Neuron (in vitro differentiated cells): ENCODE data around the gene TENT5C.

ENCODE experiments used
- H2AFZ ChIP-seq: one replicate; pipeline ENCODE4 v1.6.1; 2013; ENCODE audit warnings: low read depth, mild to moderate bottlenecking, inconsistent platforms, low read length, moderate library complexity
- H3K27me3 ChIP-seq: one replicate; pipeline ENCODE4 v1.6.1; 2013; ENCODE audit warnings: low read length; ENCODE audit not compliant: insufficient read depth
- H3K36me3 ChIP-seq: one replicate; pipeline ENCODE4 v1.6.1; 2013; ENCODE audit warnings: low read length; ENCODE audit not compliant: insufficient read depth
- H3K4me1 ChIP-seq: one replicate; pipeline ENCODE4 v1.6.1; 2013; ENCODE audit warnings: low read length; ENCODE audit not compliant: insufficient read depth
- H3K4me3 ChIP-seq: 2 replicates; pipeline ENCODE4 v1.5.1; 2013; ENCODE audit warnings: mild to moderate bottlenecking, low read length, moderate library complexity
- H3K9me3 ChIP-seq: one replicate; pipeline ENCODE4 v1.6.1; 2013; ENCODE audit warnings: low read length

Gene TENT5C

DNA sequence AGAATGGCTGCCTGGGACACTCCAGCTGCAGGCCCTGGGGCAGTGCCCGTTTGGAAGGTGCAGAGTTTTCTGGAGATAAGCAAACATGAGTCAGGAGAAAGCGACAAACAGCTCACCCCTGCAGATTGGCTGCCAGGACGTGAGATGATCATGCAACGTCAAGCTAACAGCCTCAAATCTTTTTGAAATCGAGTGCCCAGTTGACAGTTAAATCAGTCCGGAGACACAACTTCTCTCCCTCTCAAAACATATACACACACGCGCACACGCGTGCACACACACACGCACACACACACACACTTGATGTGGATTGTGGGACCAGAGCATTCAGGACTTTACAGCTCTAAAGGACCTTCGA, 49.4 kb downstream of the TENT5C start:
- Histone ChIP-seq H3K4me1 (no peaks in the 10 kb centered on the region), H3K4me3 (no peak overlapping the region), H3K36me3 (no peaks in the 10 kb centered on the region), H3K9me3 (no peaks in the 10 kb centered on the region), H3K27me3 (peaks cover 2% of the 10 kb centered on the region), H2AFZ (no peak overlapping the region)

DNA sequence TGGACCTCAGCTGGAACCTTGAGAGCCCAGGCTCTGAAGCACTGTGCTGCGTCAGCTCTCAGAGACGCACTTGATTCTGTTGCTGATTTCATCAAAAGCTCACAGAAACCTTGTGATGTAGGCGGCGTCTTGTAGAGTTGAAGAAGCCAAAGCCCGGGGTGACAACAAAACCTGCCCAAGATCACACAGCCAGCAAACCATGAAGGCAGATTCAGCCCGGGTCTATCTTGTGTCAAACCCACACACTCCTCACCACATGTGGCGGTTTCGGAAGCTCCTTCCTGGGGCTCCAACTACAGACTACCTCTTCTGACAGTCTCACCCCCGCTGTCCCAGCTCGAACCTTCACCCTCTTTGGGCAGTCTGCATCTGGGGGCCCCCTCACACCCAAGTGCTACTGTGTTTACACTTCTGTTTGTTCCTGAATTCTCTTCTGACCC, 50.4 kb downstream of the TENT5C start:
- Histone ChIP-seq H3K9me3 (no peaks in the 10 kb centered on the region), H3K4me1 (no peaks in the 10 kb centered on the region), H3K27me3 (peaks cover 2% of the 10 kb centered on the region), H3K4me3 (no peak overlapping the region), H2AFZ (no peak overlapping the region), H3K36me3 (no peaks in the 10 kb centered on the region)

DNA sequence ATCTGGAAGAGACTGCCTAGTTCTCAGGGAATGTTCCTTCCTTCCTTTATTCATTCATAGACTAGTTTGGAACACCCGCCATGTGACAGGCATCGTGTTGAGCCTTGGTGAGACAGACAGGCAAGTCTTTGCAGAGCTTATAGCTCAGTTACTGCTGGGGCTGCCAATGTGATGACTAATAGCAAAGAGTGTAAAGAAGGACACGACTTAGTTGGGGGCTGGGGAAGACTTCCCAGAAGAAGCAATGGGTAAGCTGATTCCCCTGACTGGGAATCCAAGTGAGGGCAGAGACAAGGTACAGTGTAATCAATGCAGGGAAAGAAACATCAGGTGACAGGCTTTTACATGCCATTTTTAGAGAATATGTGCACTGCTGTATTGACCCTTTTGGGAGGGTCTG, 51.2 kb downstream of the TENT5C start:
- H3K4me1 ChIP-seq, result no peaks in the 10 kb centered on the region
- H2AFZ ChIP-seq, result no peak overlapping the region
- no peak overlapping the region for H3K4me3 ChIP-seq
- peaks cover 2% of the 10 kb centered on the region for H3K27me3 ChIP-seq
- H3K9me3 ChIP-seq, result no peaks in the 10 kb centered on the region
- no peaks in the 10 kb centered on the region for H3K36me3 ChIP-seq

DNA sequence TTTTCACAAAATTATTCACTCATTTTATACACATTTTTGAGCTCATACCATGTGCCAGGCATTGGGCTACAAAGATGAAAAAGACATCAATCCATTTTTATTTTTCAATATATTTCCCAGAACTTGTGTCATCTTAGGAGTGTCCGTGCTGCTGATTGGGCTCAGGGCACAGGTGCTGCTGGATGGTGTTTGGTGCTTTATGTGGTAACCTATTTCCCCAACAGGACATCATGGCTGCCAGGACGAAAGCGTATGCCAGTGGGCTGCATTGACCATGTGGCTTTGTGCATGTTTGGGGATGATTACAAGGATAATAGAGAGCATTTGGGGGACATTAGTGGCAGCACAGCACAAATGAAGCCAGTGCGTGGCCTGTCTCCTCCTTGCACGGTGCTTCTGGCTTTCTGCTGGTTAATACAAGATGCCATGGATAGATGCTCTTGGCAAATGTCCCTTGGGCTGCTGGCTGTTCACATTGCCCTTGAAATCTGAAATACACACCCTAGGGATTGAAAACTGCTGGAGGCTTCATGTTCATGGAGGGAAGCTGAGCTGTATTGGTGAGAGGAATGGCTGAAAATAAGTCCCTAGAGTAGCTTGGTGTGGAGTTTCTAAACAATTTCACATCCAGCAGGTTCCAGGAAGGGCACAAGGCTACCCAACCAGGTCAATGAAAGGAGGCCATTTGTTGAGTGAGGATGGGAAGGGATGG, 52.3 kb downstream of the TENT5C start:
- H3K27me3 ChIP-seq, result peaks cover 2% of the 10 kb centered on the region
- H3K9me3 ChIP-seq, result no peaks in the 10 kb centered on the region
- no peaks in the 10 kb centered on the region for H3K4me1 ChIP-seq
- H2AFZ ChIP-seq, result no peak overlapping the region
- no peaks in the 10 kb centered on the region for H3K36me3 ChIP-seq
- H3K4me3 ChIP-seq, result no peak overlapping the region

DNA sequence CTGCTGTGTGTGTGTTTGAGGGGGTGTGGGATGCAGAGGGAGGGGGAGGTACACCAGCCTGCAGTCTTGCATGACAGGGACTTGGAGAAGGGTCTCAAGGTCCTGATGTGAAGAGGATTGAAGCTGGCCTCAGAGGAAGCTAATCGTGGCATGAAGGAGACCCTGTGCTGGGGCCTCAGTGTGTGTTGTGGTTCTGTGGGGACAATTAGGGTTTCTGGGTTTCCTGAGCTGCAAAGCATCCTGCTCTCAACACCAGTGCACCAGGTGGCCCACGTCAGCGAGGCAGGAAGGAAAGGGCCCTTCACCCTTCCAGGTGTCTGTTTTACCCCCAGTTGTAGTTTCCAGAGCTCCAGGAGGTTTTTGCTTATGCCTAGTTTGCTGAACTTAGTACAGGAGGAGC, 52.8 kb downstream of the TENT5C start:
- H3K4me1 ChIP-seq, result no peaks in the 10 kb centered on the region
- no peaks in the 10 kb centered on the region for H3K27me3 ChIP-seq
- H3K9me3 ChIP-seq, result no peaks in the 10 kb centered on the region
- H3K36me3 ChIP-seq, result no peaks in the 10 kb centered on the region
- no peak overlapping the region for H2AFZ ChIP-seq
- H3K4me3 ChIP-seq, result no peak overlapping the region

DNA sequence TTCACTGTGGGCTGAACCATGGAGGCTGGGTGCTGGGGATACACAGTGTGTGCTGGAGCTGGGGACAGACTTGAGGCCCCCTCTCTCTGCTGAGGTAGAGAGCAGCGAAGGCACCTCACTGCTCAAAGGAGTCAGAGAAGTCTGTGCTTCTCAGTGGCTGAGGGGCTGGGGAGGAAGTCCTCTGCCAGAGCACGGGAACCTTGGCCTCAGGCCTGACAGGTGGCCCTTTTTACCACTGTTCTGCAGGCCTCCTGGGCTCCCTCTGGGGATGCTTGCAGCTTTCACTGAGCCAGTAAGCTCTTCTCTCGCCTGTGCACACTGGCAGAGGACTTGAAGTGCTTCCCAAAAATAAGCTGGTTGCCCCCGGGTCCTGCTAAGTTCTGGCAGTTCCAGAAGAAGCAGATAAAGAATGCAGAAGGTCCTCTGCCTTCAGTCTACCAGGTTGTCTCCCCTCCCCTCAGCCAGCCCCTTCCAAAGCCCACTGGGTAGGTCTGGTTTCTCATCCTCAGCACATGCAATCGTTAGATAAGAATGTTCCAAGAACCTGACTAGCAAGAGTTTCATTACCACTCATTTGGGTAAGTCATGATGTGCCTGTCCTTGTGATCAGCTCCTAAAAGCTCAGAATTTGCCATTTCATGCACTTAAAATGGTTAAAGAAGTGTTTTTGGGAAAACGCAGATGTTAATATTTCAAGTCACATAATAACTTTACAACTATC, 53.9 kb downstream of the TENT5C start:
- no peaks in the 10 kb centered on the region for H3K9me3 ChIP-seq
- H3K4me1 ChIP-seq, result no peaks in the 10 kb centered on the region
- H3K27me3 ChIP-seq, result no peaks in the 10 kb centered on the region
- no peaks in the 10 kb centered on the region for H3K36me3 ChIP-seq
- no peak overlapping the region for H3K4me3 ChIP-seq
- H2AFZ ChIP-seq, result no peak overlapping the region

DNA sequence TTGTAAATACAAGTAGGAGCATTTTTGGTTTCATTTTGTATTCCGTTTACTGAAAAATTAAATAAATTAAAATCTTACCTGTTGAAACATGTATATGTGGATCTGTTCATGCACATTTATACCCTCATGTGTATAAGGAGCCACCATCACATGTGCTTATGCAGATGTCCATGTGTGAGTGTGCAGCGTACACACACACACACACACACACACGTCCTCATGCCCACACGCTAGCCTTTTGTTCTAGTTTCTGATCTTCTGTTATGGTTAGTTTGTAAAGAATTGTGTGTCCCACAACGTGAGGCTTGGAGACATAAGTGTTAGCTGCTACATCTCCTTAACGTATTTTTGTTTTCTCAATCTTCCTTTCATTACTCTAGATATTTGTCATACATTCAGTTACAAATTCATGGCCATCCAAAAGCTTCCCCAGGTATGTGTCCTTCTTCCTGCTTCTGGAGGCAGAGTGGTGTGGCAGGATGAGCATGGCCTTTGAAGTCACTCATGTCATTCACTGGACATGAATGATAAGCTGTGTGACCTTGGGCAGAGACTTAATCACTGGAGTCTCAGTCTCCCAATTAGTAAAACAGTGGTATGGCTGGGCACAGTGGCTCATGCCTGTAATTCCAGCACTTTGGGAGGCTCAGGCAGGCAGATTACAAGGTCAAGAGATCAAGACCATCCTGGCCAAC, 54.6 kb downstream of the TENT5C start:
- Histone ChIP-seq H3K27me3 (no peaks in the 10 kb centered on the region), H2AFZ (no peak overlapping the region), H3K36me3 (no peaks in the 10 kb centered on the region), H3K4me3 (no peak overlapping the region), H3K4me1 (no peaks in the 10 kb centered on the region), H3K9me3 (no peaks in the 10 kb centered on the region)

DNA sequence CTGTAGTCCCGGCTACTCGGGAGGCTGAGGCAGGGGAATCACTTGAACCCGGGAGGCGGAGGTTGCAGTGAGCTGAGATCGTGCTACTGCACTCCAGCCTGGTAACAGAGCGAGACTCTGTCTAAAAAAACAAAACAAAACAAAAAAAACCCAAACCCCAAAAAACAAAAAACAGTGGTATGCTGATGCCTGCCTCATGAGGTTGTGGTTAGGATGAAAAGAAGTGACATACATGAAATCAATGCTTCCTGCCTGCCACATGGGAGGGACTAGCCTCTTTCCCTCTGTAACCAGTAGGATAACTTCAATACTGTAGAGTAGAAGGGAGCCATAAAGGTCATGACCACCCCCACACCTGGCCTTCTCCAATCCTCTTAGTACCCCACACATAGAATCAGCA, 55.2 kb downstream of the TENT5C start:
- H3K36me3 ChIP-seq, result no peaks in the 10 kb centered on the region
- H3K4me1 ChIP-seq, result no peaks in the 10 kb centered on the region
- no peaks in the 10 kb centered on the region for H3K9me3 ChIP-seq
- H3K27me3 ChIP-seq, result no peaks in the 10 kb centered on the region
- H3K4me3 ChIP-seq, result no peak overlapping the region
- H2AFZ ChIP-seq, result no peak overlapping the region

DNA sequence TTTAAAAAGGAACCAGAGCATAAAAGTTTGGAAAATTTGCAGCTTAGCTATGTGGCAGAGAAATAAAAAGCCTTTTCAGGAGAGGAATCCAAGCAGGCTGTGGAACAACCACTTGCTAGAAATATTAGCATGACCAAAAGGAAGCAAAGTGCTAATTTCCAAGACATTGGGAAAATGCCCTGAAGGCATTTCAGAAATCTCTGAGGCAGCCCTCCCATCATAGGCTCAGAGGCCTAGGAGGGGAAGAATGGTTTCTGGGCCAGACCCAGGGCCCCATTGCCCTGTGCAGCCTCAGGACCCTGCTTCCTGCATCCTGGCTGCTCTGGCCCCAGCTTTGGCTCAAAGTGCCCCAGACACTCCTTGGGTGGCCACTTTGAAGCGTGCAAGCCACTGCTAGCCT, 56.8 kb downstream of the TENT5C start:
- H3K9me3 ChIP-seq, result no peaks in the 10 kb centered on the region
- no peaks in the 10 kb centered on the region for H3K4me1 ChIP-seq
- H3K36me3 ChIP-seq, result no peaks in the 10 kb centered on the region
- no peaks in the 10 kb centered on the region for H3K27me3 ChIP-seq
- no peak overlapping the region for H3K4me3 ChIP-seq
- H2AFZ ChIP-seq, result no peak overlapping the region

DNA sequence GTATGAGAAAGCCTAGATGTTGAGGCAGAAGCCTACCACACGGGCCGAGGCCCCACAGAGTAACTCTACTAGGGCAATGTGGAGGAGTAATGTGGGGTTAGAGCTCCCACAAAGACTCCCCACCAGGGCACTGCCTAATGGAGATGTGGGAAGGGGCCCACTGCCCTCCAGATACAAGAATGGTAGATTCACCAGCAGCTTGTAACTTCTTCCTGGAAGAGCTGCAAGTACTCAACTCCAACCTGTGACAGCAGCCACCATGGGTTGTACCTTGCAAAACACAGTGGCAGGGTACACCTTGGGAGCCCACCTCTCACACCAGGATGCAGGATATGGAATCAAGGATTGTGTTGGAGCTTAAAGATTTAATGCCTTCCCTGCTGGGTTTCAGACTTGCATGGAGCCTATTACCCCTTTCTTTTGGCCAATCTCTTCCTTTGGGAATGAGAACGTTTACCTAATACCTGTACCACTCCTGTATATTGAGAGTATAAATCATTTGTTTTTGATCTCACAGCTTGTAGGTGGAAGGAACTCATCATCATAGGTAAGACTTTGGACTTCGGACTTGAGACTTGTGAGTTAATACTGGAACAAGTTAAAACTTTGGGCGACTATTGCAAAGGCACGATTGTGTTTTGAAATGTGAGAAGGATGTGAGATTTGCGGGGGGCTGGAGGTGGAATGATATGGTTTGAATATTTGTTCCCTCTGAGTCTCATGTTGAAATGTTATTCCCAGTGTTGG, 57.5 kb downstream of the TENT5C start:
- Histone ChIP-seq H2AFZ (no peak overlapping the region), H3K9me3 (no peaks in the 10 kb centered on the region), H3K4me3 (no peak overlapping the region), H3K27me3 (no peaks in the 10 kb centered on the region), H3K36me3 (no peaks in the 10 kb centered on the region), H3K4me1 (no peaks in the 10 kb centered on the region)

DNA sequence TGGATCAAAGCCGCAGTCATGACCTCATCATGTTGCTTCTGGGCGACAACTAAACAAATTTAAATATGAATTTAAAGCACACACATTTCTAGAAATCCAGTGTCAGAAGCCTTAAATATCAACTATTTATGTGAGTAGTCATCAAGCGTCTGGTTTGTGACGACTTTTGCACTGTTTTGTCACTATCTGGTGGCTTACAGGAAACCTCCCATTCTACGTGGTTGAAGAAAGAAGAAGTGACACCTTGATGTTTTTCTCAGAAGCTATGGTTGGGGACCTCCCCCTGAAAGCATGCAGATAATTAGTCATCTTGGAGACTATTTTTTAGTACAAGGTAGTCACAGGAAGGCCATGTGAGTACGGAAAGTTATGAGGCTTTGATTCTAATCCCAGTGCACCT, 58.5 kb downstream of the TENT5C start:
- Histone ChIP-seq H3K36me3 (no peaks in the 10 kb centered on the region), H3K4me1 (no peaks in the 10 kb centered on the region), H2AFZ (no peak overlapping the region), H3K27me3 (no peaks in the 10 kb centered on the region), H3K9me3 (no peaks in the 10 kb centered on the region), H3K4me3 (no peak overlapping the region)

DNA sequence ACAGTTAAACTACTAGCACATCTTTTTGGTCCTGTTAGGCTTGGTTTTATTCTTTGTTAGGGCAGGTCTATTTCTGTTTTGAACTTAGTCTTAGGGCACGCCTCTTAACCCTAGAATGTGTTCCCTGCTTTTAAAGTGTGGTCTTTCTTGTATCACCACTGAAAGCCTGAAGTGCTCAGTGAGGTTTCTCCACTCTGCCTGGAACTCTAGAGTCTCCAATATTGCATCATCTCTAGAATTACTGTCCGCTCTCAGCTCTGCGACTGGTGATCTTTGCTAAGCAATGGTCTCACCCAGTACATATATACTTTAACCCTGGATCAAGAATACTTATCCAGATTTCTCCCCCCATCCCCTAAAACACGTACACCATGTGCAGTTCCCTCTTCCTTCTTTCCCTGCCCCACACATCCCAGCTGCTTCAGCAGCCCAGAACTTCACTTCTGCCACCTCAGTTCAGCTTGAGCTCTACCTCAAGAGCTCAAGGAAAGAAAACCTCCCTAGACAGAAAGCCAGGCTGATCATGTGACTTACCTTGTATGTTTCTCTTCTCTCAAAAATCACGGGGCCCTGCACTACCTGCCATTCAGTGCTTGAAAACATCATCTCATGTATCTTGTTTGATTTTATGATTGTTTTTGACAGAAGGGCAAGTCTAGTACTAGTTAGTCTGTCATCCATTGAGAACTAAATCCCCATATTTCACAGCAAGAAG, 59.9 kb downstream of the TENT5C start:
- no peaks in the 10 kb centered on the region for H3K36me3 ChIP-seq
- no peak overlapping the region for H3K4me3 ChIP-seq
- no peaks in the 10 kb centered on the region for H3K27me3 ChIP-seq
- H3K4me1 ChIP-seq, result no peaks in the 10 kb centered on the region
- H2AFZ ChIP-seq, result no peak overlapping the region
- H3K9me3 ChIP-seq, result no peaks in the 10 kb centered on the region
